OCI-LY1 (cell line): ENCODE data around the gene SYNGR4.

Source experiments
- H2AFZ ChIP-seq: fragments of 200-600 bp; sonication (generic), shearing (Covaris generic); 2 replicates; pipeline ENCODE4 v1.6.0; 2014; ENCODE audit warnings: antibody characterized with exemption, mild to moderate bottlenecking, low read length
- H3F3A ChIP-seq: fragments of 200-600 bp; sonication (generic), shearing (Covaris generic); 2 replicates; pipeline ENCODE4 v1.6.0; 2014; ENCODE audit warnings: mild to moderate bottlenecking, antibody characterized with exemption, low read length, moderate library complexity; ENCODE audit not compliant: insufficient read depth
- H3K27ac ChIP-seq: fragments of 200-600 bp; sonication (generic); 2 replicates; pipeline ENCODE4 v1.5.1; 2014; ENCODE audit warnings: low read length, mixed run types, mild to moderate bottlenecking, low read depth; ENCODE audit not compliant: poor library complexity, severe bottlenecking
- H3K27me3 ChIP-seq: fragments of 200-600 bp; sonication (generic); 2 replicates; pipeline ENCODE4 v1.6.0; 2014; ENCODE audit warnings: antibody characterized with exemption, mild to moderate bottlenecking, low read length, moderate library complexity; ENCODE audit not compliant: insufficient read depth
- H3K36me3 ChIP-seq: fragments of 200-600 bp; sonication (generic); 2 replicates; pipeline ENCODE4 v1.6.1; 2014; ENCODE audit warnings: mild to moderate bottlenecking, antibody characterized with exemption, low read length, moderate library complexity, mixed read lengths; ENCODE audit not compliant: insufficient read depth
- H3K4me1 ChIP-seq: fragments of 200-600 bp; sonication (generic); 2 replicates; pipeline ENCODE4 v1.5.1; 2014; ENCODE audit warnings: mild to moderate bottlenecking, low read length, moderate library complexity; ENCODE audit not compliant: insufficient read depth, severe bottlenecking
- H3K4me2 ChIP-seq: fragments of 200-600 bp; sonication (generic), shearing (Covaris generic); 2 replicates; pipeline ENCODE4 v1.6.1; 2014; ENCODE audit warnings: low read length
- H3K4me3 ChIP-seq: fragments of 200-600 bp; sonication (generic); 2 replicates; pipeline ENCODE4 v1.5.1; 2014; ENCODE audit warnings: low read length, low read depth, mild to moderate bottlenecking, mixed read lengths; ENCODE audit not compliant: poor library complexity, severe bottlenecking
- H3K79me2 ChIP-seq: fragments of 200-600 bp; shearing (Covaris generic); 2 replicates; pipeline ENCODE4 v1.6.1; 2016; ENCODE audit warnings: mixed run types, low read length, mixed read lengths; ENCODE audit not compliant: insufficient read depth
- H3K9ac ChIP-seq: fragments of 200-600 bp; sonication (generic), shearing (Covaris generic); 2 replicates; pipeline ENCODE4 v1.6.1; 2014; ENCODE audit warnings: mild to moderate bottlenecking, low read length, mixed read lengths
- H3K9me2 ChIP-seq: fragments of 200-600 bp; sonication (generic), shearing (Covaris generic); 2 replicates; pipeline ENCODE4 v1.6.1; 2014; ENCODE audit warnings: low read depth, mild to moderate bottlenecking, low read length, mixed read lengths
- H3K9me3 ChIP-seq: fragments of 200-600 bp; shearing (Covaris generic); 2 replicates; pipeline ENCODE4 v1.6.1; 2014; ENCODE audit warnings: low read length, mixed read lengths
- H4K20me1 ChIP-seq: fragments of 200-600 bp; sonication (generic), shearing (Covaris generic); 2 replicates; pipeline ENCODE4 v1.6.0; 2016; ENCODE audit warnings: mild to moderate bottlenecking, low read length; ENCODE audit not compliant: insufficient read depth
- EZH2 ChIP-seq: fragments of 200-600 bp; sonication (generic), shearing (Covaris generic); IDR thresholded peaks from 2 replicates; pipeline ENCODE4 v1.8.0; 2017; ENCODE audit warnings: borderline replicate concordance, mixed run types, mild to moderate bottlenecking, antibody characterized with exemption, low read length, moderate library complexity, mixed read lengths
- TF ChIP-seq, protein P1 (sequence below): fragments of 200-600 bp; sonication (generic), shearing (Covaris generic); IDR thresholded peaks from 2 replicates; pipeline ENCODE4 v1.5.1; 2017; ENCODE audit warnings: mild to moderate bottlenecking, antibody characterized with exemption, low read length, moderate library complexity, mixed read lengths

The SYNGR4 gene

DNA sequence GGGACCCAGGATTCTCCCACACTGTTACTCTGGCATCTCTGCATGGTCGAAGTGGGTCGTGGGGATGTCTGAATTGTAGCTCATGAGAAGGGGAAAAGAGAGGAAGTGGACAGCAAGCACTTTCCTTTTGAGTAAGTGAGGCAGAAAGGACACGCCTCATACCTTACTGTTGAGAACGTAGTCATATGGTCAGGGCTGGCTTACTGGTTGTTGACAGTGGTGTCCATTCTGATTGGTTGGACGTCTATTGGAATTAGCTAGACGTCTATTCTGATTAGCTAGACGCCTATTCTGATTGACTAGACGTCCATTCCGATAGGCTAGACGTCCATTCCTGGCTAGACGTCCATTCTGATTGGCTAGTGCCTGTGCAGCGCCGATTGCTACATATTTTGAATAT, 41.7 kb downstream of the SYNGR4 start:
- Histone ChIP-seq H3K9ac (no peak overlapping the region), H3K9me3 (no peaks in the 10 kb centered on the region), H3K4me1 (peaks cover 5% of the 10 kb centered on the region), H3K4me3 (no peak overlapping the region), H3K27me3 (peaks cover 3% of the 10 kb centered on the region; the same call in 1 of the 2 replicates), H3F3A (no peaks in the 10 kb centered on the region), H4K20me1 (no peaks in the 10 kb centered on the region), H2AFZ (no peak overlapping the region), H3K9me2 (no peaks in the 10 kb centered on the region), H3K36me3 (no peaks in the 10 kb centered on the region), H3K4me2 (no peak overlapping the region), H3K79me2 (no peaks in the 10 kb centered on the region), H3K27ac (no peak overlapping the region)
- TF ChIP-seq EZH2: no peak
- TF ChIP-seq, protein P1, sequence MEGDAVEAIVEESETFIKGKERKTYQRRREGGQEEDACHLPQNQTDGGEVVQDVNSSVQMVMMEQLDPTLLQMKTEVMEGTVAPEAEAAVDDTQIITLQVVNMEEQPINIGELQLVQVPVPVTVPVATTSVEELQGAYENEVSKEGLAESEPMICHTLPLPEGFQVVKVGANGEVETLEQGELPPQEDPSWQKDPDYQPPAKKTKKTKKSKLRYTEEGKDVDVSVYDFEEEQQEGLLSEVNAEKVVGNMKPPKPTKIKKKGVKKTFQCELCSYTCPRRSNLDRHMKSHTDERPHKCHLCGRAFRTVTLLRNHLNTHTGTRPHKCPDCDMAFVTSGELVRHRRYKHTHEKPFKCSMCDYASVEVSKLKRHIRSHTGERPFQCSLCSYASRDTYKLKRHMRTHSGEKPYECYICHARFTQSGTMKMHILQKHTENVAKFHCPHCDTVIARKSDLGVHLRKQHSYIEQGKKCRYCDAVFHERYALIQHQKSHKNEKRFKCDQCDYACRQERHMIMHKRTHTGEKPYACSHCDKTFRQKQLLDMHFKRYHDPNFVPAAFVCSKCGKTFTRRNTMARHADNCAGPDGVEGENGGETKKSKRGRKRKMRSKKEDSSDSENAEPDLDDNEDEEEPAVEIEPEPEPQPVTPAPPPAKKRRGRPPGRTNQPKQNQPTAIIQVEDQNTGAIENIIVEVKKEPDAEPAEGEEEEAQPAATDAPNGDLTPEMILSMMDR: no peak

DNA sequence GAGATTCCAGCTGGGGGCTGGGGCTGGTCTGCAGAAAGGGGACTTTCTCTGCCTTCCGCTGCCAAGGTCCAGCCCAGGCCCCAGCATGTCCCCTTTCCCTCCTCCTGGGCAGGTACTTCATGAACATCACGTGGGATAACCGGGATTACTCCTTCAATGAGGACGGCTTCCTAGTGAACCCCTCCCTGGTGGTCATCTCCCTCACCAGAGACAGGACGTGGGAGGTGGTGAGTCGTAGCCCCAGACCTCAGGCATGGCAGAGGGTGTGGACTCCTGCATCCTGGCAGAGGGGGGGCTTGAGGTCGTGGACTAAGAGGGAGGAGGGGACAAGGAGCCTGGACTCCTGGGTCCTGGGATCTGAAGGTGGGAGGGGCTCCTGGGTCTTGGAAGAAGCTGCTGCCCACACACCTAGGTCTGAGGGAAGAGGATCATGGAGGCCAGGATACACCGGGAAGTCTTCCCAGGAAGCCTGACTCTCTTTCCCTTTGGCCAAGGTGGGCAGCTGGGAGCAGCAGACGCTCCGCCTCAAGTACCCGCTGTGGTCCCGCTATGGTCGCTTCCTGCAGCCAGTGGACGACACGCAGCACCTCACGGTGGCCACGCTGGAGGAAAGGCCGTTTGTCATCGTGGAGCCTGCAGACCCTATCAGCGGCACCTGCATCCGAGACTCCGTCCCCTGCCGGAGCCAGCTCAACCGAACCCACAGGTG, 49.9 kb downstream of the SYNGR4 start:
- H3K27ac ChIP-seq: no peak overlapping the region
- H3K9me2 ChIP-seq: no peaks in the 10 kb centered on the region
- no peak for TF ChIP-seq EZH2
- TF ChIP-seq, protein P1: no peak
- H4K20me1 ChIP-seq: no peaks in the 10 kb centered on the region
- H3F3A ChIP-seq: no peaks in the 10 kb centered on the region
- no peak overlapping the region for H3K9ac ChIP-seq
- no peaks in the 10 kb centered on the region for H3K9me3 ChIP-seq
- H3K4me2 ChIP-seq: no peak overlapping the region
- no peak overlapping the region for H2AFZ ChIP-seq
- H3K36me3 ChIP-seq: no peaks in the 10 kb centered on the region
- no peaks in the 10 kb centered on the region for H3K27me3 ChIP-seq
- H3K4me3 ChIP-seq: no peak overlapping the region
- H3K4me1 ChIP-seq: peaks cover 4% of the 10 kb centered on the region
- no peaks in the 10 kb centered on the region for H3K79me2 ChIP-seq

DNA sequence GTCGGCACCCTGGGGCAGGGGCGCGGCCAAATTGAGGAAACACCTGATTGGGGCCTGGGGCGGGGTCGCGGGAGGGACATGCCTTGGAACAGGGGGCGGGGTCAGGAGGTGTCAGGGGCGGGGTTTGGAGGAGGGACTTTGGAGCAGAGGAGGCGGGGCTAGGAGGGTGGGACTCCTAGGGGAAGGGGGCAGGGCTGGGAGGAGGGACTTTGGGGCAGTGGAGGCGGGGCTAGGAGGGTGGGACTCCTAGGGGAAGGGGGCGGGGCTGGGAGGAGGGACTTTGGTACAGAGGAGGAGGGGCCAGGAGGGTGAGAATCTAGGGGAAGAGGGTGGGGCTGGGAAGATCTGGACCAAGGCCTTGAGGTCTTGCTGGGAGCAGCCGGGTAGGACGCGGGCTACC, 51.2 kb downstream of the SYNGR4 start:
- no peak overlapping the region for H3K4me2 ChIP-seq
- H3K4me3 ChIP-seq: no peak overlapping the region

More for the DNA sequence above, 51.2 kb downstream of the SYNGR4 start:
- Histone ChIP-seq H3K27me3 (no peaks in the 10 kb centered on the region), H3K4me1 (peaks cover 5% of the 10 kb centered on the region), H3K9me3 (no peaks in the 10 kb centered on the region), H3F3A (no peaks in the 10 kb centered on the region), H4K20me1 (no peaks in the 10 kb centered on the region), H3K27ac (no peak overlapping the region), H3K9me2 (no peaks in the 10 kb centered on the region), H2AFZ (no peak overlapping the region), H3K9ac (no peak overlapping the region), H3K36me3 (no peaks in the 10 kb centered on the region), H3K79me2 (no peaks in the 10 kb centered on the region)
- no peak for TF ChIP-seq EZH2
- TF ChIP-seq, protein P1: no peak
